Uterus (tissue), 2 donors: ENCODE data around the gene STYK1.

Experiments
- POLR2A ChIP-seq, 2 donors: fragments of 450-650 bp; IDR thresholded peaks; one replicate each; pipeline ENCODE4 v1.6.1; 2016; ENCODE audit warnings: antibody characterized with exemption in 2 of 2, mild to moderate bottlenecking in 1 of 2, moderate library complexity in 1 of 2
- TF ChIP-seq, protein P1 (sequence below), 4 experiments: fragments of 200-600 bp in 2 of 4; fragments of 450-650 bp in 2 of 4; sonication (generic) in 2 of 4; IDR thresholded peaks; one replicate each; pipeline ENCODE4 v1.5.1; 2016 to 2019; ENCODE audit warnings: antibody characterized with exemption in 4 of 4, mild to moderate bottlenecking in 2 of 4, moderate library complexity in 1 of 4

DNA sequence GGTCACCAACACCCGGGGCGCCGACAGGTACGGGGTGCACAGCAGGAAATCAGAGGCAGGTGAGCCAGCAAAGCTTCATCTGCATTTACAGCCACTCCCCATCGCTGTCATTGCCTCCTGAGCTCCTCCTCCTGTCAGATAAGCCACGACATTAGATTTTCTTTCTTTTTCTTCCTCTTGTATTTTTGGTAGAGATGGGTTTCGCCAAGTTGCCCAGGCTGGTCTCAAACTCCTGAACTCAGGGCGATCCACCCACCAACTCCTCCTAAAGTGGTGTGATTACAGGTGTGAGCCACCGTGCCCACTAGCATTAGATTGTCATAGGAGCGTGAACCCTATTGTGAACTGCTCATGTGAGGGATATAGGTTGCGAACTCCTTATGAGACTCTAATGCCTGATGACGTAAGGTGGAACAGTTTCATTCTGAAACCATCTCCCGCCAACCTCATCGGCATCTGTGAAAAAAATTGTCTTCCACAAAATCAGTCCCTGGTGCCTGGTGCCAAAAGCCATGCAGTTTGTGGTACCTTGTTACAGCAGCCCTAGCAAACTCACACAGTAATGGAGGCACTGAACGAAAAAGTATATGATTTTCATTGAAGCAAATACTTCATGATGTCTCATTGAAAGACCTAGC is 1.5 kb downstream of the STYK1 start:
- TF ChIP-seq, protein P1, sequence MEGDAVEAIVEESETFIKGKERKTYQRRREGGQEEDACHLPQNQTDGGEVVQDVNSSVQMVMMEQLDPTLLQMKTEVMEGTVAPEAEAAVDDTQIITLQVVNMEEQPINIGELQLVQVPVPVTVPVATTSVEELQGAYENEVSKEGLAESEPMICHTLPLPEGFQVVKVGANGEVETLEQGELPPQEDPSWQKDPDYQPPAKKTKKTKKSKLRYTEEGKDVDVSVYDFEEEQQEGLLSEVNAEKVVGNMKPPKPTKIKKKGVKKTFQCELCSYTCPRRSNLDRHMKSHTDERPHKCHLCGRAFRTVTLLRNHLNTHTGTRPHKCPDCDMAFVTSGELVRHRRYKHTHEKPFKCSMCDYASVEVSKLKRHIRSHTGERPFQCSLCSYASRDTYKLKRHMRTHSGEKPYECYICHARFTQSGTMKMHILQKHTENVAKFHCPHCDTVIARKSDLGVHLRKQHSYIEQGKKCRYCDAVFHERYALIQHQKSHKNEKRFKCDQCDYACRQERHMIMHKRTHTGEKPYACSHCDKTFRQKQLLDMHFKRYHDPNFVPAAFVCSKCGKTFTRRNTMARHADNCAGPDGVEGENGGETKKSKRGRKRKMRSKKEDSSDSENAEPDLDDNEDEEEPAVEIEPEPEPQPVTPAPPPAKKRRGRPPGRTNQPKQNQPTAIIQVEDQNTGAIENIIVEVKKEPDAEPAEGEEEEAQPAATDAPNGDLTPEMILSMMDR (IDR thresholded peaks at IDR 0.05): no peak
- TF ChIP-seq POLR2A (IDR thresholded peaks at IDR 0.05): no peak
